HepG2 (cell line): Measurements from ENCODE around the gene TRIM25. TPM values are rescaled to one million over a fixed set of nuclear protein-coding genes. Genes with fewer than 3 reads are reported as not detected.

Experiments
- ARNT2 ChIP-seq: sonication (generic); formaldehyde crosslinking; IDR thresholded peaks from 2 replicates; pipeline ENCODE4 v1.8.0; 2022; ENCODE audit warnings: mild to moderate bottlenecking, low read depth, missing genetic modification reagents, moderate library complexity
- ATM ChIP-seq: fragments of 450-650 bp; IDR thresholded peaks from 2 replicates; pipeline ENCODE4 v1.7.1; 2017; ENCODE audit warnings: mild to moderate bottlenecking, borderline replicate concordance
- CHCHD3 ChIP-seq: sonication (generic); formaldehyde crosslinking; IDR thresholded peaks from 2 replicates; pipeline ENCODE4 v1.8.0; 2022; ENCODE audit warnings: mild to moderate bottlenecking, missing genetic modification reagents, moderate library complexity
- E2F5 ChIP-seq: sonication (generic); formaldehyde crosslinking; conservative IDR thresholded peaks from 2 replicates; pipeline ENCODE4 v1.4.0; 2020; ENCODE audit warnings: missing genetic modification reagents
- JARID2 ChIP-seq: sonication (generic); formaldehyde crosslinking; IDR thresholded peaks from 2 replicates; pipeline ENCODE4 v1.8.1; 2023; ENCODE audit warnings: missing genetic modification reagents, inconsistent platforms; ENCODE audit not compliant: insufficient replicate concordance
- KDM4B ChIP-seq: sonication (generic); formaldehyde crosslinking; IDR thresholded peaks from 2 replicates; pipeline ENCODE4 v1.4.0; 2020; ENCODE audit warnings: missing genetic modification reagents
- MTF2 ChIP-seq: sonication (generic); formaldehyde crosslinking; IDR thresholded peaks from 2 replicates; pipeline ENCODE4 v1.5.0; 2020; ENCODE audit warnings: missing genetic modification reagents, borderline replicate concordance
- NR2F6 ChIP-seq, 2 experiments: IDR thresholded peaks; 2 replicates each; pipeline ENCODE4 v1.6.1; 2016; ENCODE audit warnings: antibody characterized with exemption in 1 of 2, mild to moderate bottlenecking in 1 of 2
- POLR2AphosphoS2 ChIP-seq: IDR thresholded peaks from 2 replicates; pipeline ENCODE4 v1.6.1; 2011; ENCODE audit warnings: low read depth, low read length, improper control_type of control experiment
- SP2 ChIP-seq: sonication (generic); formaldehyde crosslinking; IDR thresholded peaks from 2 replicates; pipeline ENCODE4 v1.5.1; 2020; ENCODE audit warnings: mild to moderate bottlenecking, missing genetic modification reagents
- THYN1 ChIP-seq: sonication (generic); formaldehyde crosslinking; IDR thresholded peaks from 2 replicates; pipeline ENCODE4 v1.8.1; 2023; ENCODE audit warnings: low read depth, mild to moderate bottlenecking, moderate library complexity, missing genetic modification reagents, borderline replicate concordance
- XRCC5 ChIP-seq: fragments of 200-400 bp; formaldehyde crosslinking; optimal IDR thresholded peaks from 2 replicates; pipeline ENCODE3; 2017; ENCODE audit warnings: mild to moderate bottlenecking, low read length
- ZEB1 ChIP-seq: IDR thresholded peaks from 2 replicates; pipeline ENCODE4 v1.6.1; 2012; ENCODE audit warnings: mild to moderate bottlenecking, low read depth, inconsistent platforms; ENCODE audit not compliant: insufficient replicate concordance
- ZFP1 ChIP-seq: IDR thresholded peaks from 2 replicates; pipeline ENCODE4 v1.6.1; 2016
- ZGPAT ChIP-seq: IDR thresholded peaks from 2 replicates; pipeline ENCODE4 v1.6.1; 2016; ENCODE audit warnings: mild to moderate bottlenecking
- ZNF282 ChIP-seq: fragments of 450-650 bp; IDR thresholded peaks from 2 replicates; pipeline ENCODE4 v1.6.1; 2018; ENCODE audit not compliant: partially characterized antibody
- ZNF383 ChIP-seq: sonication (generic); formaldehyde crosslinking; IDR thresholded peaks from 2 replicates; pipeline ENCODE4 v1.4.0; 2020; ENCODE audit warnings: missing genetic modification reagents, mild to moderate bottlenecking, borderline replicate concordance
- ZNF777 ChIP-seq: sonication (generic); formaldehyde crosslinking; IDR thresholded peaks from 2 replicates; pipeline ENCODE4 v1.4.0; 2020; ENCODE audit warnings: missing genetic modification reagents
- ZSCAN21 ChIP-seq: sonication (generic); formaldehyde crosslinking; IDR thresholded peaks from 2 replicates; pipeline ENCODE4 v1.8.0; 2022; ENCODE audit warnings: mild to moderate bottlenecking, missing genetic modification reagents, moderate library complexity, borderline replicate concordance
- polyA plus RNA-seq, 8 experiments: library from polyadenylated mRNA; depleted of rRNA in 3 of 8; stranded (reverse) in 7 of 8; unstranded in 1 of 8; fragments of >200 nt; fragmentation: Illumina TruSeq in 4 of 8; extraction: Trizol in 4 of 8; gene quantifications; 2 replicates each; pipeline versions ENCODE4 v1.2.1 to v1.2.3, GENCODE V29; 2011 to 2016; ENCODE audit warnings: low read depth in 4 of 8, missing spikeins in 1 of 8, mixed read lengths in 1 of 8; ENCODE audit not compliant: insufficient read depth in 1 of 8
- total RNA-seq, 5 experiments: library from RNA; depleted of rRNA; stranded (reverse); fragments of >200 nt; fragmentation: Illumina TruSeq; extraction: Trizol; gene quantifications; 2 replicates each; pipeline ENCODE4 v1.2.3, GENCODE V29; 2016; ENCODE audit warnings: low read depth in 1 of 5
- TF ChIP-seq, protein P1 (sequence below): sonication (generic); formaldehyde crosslinking; conservative IDR thresholded peaks from 2 replicates; pipeline ENCODE4 v1.4.0; 2020; ENCODE audit warnings: mild to moderate bottlenecking, missing genetic modification reagents, moderate library complexity
- TF ChIP-seq, protein P2 (sequence below): sonication (generic); formaldehyde crosslinking; IDR thresholded peaks from 2 replicates; pipeline ENCODE4 v1.8.0; 2022; ENCODE audit warnings: mild to moderate bottlenecking, missing genetic modification reagents; ENCODE audit not compliant: insufficient replicate concordance

Gene TRIM25
- total and polyA plus RNA-seq, 2 of the 13 experiments (the other 11 are each of a cell fraction or from before 2014, with no cell fraction given): 30.8 to 42.2 TPM

DNA sequence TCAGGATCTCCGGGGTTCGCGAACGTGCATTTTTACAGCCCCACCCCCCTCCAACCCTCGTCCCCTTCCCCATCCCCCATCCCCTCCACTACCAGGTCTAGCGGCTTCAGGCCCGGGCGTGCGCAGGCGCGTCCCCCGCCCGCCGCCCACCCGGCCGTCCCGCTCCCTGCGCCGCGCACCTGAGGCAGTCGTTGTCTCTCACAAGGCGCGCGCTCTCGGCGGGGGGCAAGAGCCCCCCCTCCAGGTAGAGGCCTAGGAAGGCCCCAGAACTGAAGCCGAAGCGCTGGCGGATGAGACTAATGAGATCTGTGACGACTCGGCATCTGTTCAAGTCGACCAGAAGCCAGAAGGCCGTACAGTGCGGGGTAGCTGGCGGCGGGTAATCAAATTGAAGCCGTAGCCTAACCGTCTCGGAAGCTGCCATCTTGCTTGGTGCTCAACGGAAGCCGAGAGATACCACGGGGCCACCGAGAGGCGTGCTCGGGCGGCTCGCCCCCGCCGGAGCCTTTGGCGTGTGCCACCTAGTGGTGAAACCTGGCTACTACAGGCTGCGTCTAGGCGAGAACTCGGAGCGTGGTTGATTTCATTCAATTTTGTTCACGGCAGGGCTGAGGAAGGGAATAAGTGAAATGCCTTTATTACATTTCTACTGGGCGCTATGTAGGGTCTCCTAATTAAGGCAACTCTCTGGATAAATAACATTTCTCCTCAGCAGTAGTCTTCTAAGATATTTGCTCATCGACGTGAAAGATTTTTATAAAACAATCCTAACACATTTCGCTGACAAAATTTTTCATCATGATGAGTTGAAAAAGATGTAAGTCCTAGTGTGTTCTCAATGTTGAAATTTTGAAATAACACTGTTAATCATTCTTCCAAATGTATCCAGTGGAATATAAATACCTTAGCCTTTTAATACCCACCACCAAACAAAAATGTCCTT is 47.0 kb upstream of the TRIM25 start, which contains the start of gene COIL (continued):
- peak; percentile 92; the same call in 1 of the 2 replicates for TF ChIP-seq THYN1 (CRISPR knock-in tag)
- TF ChIP-seq POLR2AphosphoS2: no peak
- peak; percentile 34 for TF ChIP-seq JARID2 (CRISPR knock-in tag)
- no peak for TF ChIP-seq MTF2 (CRISPR knock-in tag)
- TF ChIP-seq, protein P1, sequence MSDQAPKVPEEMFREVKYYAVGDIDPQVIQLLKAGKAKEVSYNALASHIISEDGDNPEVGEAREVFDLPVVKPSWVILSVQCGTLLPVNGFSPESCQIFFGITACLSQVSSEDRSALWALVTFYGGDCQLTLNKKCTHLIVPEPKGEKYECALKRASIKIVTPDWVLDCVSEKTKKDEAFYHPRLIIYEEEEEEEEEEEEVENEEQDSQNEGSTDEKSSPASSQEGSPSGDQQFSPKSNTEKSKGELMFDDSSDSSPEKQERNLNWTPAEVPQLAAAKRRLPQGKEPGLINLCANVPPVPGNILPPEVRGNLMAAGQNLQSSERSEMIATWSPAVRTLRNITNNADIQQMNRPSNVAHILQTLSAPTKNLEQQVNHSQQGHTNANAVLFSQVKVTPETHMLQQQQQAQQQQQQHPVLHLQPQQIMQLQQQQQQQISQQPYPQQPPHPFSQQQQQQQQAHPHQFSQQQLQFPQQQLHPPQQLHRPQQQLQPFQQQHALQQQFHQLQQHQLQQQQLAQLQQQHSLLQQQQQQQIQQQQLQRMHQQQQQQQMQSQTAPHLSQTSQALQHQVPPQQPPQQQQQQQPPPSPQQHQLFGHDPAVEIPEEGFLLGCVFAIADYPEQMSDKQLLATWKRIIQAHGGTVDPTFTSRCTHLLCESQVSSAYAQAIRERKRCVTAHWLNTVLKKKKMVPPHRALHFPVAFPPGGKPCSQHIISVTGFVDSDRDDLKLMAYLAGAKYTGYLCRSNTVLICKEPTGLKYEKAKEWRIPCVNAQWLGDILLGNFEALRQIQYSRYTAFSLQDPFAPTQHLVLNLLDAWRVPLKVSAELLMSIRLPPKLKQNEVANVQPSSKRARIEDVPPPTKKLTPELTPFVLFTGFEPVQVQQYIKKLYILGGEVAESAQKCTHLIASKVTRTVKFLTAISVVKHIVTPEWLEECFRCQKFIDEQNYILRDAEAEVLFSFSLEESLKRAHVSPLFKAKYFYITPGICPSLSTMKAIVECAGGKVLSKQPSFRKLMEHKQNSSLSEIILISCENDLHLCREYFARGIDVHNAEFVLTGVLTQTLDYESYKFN (CRISPR knock-in tag): peak; percentile 68
- TF ChIP-seq ZNF383 (CRISPR knock-in tag): no peak
- no peak for TF ChIP-seq ZNF282
- TF ChIP-seq, protein P2, sequence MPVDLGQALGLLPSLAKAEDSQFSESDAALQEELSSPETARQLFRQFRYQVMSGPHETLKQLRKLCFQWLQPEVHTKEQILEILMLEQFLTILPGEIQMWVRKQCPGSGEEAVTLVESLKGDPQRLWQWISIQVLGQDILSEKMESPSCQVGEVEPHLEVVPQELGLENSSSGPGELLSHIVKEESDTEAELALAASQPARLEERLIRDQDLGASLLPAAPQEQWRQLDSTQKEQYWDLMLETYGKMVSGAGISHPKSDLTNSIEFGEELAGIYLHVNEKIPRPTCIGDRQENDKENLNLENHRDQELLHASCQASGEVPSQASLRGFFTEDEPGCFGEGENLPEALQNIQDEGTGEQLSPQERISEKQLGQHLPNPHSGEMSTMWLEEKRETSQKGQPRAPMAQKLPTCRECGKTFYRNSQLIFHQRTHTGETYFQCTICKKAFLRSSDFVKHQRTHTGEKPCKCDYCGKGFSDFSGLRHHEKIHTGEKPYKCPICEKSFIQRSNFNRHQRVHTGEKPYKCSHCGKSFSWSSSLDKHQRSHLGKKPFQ (CRISPR knock-in tag): no peak
- TF ChIP-seq ZNF777 (CRISPR knock-in tag): peak; percentile 78
- TF ChIP-seq SP2 (CRISPR knock-in tag): peak; percentile 34; the same call in 1 of the 2 replicates
- 0 out of 2 replicates have a peak, but pooled peaks have one; percentile 47 for TF ChIP-seq ZFP1
- TF ChIP-seq CHCHD3: peak; percentile 72; the same call in 1 of the 2 replicates
- 0 out of 2 replicates have a peak, but pooled peaks have one; percentile 13 for TF ChIP-seq NR2F6 (IDR thresholded peaks at IDR 0.05)
- peak; percentile 72; the same call in 1 of the 2 replicates for TF ChIP-seq NR2F6 (CRISPR knock-in tag; IDR thresholded peaks at IDR 0.05)
- peak; percentile 86 for TF ChIP-seq ZEB1
- peak; percentile 86 for TF ChIP-seq ARNT2 (CRISPR knock-in tag)
- TF ChIP-seq ZSCAN21 (CRISPR knock-in tag): peak; percentile 93
- TF ChIP-seq XRCC5: peak; percentile 99
- no peak for TF ChIP-seq ATM
- peak; percentile 93 for TF ChIP-seq ZGPAT
- TF ChIP-seq E2F5 (CRISPR knock-in tag): no peak; the same call in 1 of the 2 replicates
- peak; percentile 73; the same call in 1 of the 2 replicates for TF ChIP-seq KDM4B (CRISPR knock-in tag)
